ENCODE measurements around the gene ABHD17B. TPM values are rescaled to one million over a fixed set of nuclear protein-coding genes. Genes with fewer than 3 reads are reported as not detected.
"Not testable (repeated sequence)": the region's sequence is repeated elsewhere in the genome, so short reads cannot be mapped to it uniquely, and the experiment has no call there.

Gene ABHD17B
- total RNA-seq (10 to 100 TPM; 16.6 to 18.4 TPM), polyA plus RNA-seq (10 to 100 TPM; 16.6 to 20.8 TPM)

DNA sequence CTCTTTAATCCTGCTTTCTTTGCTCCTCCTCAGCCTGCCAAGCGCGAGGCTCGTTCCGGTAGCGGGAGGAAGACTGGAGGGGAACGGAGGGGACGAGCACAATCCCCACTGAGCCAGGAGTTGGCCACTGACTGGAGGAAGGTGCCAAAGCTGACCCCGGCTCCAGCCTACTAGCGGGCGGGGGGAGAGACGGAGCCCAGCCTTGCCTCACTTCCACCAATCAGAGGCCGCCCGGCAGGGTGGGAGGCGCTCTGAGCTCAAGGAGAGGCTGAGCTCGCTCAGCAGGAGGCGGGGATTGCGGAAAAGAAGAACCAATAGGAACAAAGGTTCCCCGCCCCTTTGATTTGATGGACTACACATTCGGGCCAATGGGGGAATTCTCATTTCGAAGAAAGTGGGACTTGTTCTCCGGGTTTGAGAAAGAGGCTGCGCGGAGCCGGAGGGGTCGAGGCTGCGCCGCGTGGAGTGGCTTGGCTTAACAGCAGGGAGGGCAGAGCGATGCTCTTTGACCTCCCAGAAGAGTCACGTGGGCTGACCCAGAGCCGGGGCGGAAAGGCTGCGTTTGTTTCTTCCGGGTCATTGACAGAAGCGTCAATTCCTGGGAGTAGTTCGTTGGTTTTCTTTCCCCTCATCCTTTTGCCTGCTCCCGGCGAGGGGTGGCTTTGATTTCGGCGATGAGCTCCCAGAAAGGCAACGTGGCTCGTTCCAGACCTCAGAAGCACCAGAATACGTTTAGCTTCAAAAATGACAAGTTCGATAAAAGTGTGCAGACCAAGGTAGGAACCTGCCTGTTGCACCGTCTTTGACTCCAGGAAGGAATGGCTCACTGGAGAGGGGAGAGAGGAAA lies at the start of gene ABHD17B, which contains the start of gene C9orf85:
Gene ABHD17B, minus strand, starts transcription at position 133 of the 847 bp plus-strand sequence. CDS start 36,113 bp downstream, outside the sequence.
Gene C9orf85, plus strand, starts transcription at position 579 of the 847 bp plus-strand sequence. Its CDS starts 96 bp downstream, at position 675.
- intact Hi-C loops (cut with micrococcal nuclease), result loop anchor here (1.0 to 10.0 kb wide), 9 partner anchors 14 to 1652 kb away; partner anchors contain the start of genes KLF9, SMC5 and TMC1
- peaks cover 46 to 77% (median 54%) of the 10 kb centered on the region in 4 donors for H3K4me1 Mint-ChIP-seq
- peak within 1 kb of the TSS; percentile 74 for H3K27ac ChIP-seq (ENCODE audit: low read depth, low read length)
- DNase-seq, result peak; percentile 94 to 98 (median 96)
- H3K36me3 Mint-ChIP-seq, result peaks cover 1 to 16% of the 10 kb centered on the region in 2 donors
- H3K4me1 ChIP-seq (ENCODE audit: insufficient read depth, low read length), result peaks cover 51% of the 10 kb centered on the region
- peak within 1 kb of the TSS; percentile 77 to 83 for H3K4me3 ChIP-seq (ENCODE audit: low read length in 2 of 2)
- no peaks in the 10 kb centered on the region for H3K27me3 ChIP-seq (ENCODE audit: insufficient read depth, low read length)
- POLR2A ChIA-PET (ENCODE audit: partially characterized antibody), result interaction anchor here (0.6 to 1.8 kb wide), 20 partner anchors 9 to 1222 kb away, joined by 3 to 20 read pairs (median 4); partner anchors contain the start of genes CEMIP2 and ZFAND5
- H3K27ac Mint-ChIP-seq, result peak within 1 kb of the TSS; percentile 92 to 100 (median 97)
- CTCF ChIA-PET (ENCODE audit: partially characterized antibody), result interaction anchor here (0.8 to 2.0 kb wide), 12 partner anchors 9 to 307 kb away, joined by 3 to 10 read pairs (median 4); no protein-coding TSS in a partner anchor
- no peaks in the 10 kb centered on the region for H3K36me3 ChIP-seq (ENCODE audit: insufficient read depth, low read length)
- H3K9me3 ChIP-seq (ENCODE audit: control insufficient read depth in 1 of 2, low read length in 2 of 2), result no peaks in the 10 kb centered on the region
- H3K27me3 Mint-ChIP-seq, result no peaks in the 10 kb centered on the region
- H3K4me3 Mint-ChIP-seq, result peak within 1 kb of the TSS; percentile 99 to 100 (median 100)
- no peaks in the 10 kb centered on the region for H3K9me3 Mint-ChIP-seq

DNA sequence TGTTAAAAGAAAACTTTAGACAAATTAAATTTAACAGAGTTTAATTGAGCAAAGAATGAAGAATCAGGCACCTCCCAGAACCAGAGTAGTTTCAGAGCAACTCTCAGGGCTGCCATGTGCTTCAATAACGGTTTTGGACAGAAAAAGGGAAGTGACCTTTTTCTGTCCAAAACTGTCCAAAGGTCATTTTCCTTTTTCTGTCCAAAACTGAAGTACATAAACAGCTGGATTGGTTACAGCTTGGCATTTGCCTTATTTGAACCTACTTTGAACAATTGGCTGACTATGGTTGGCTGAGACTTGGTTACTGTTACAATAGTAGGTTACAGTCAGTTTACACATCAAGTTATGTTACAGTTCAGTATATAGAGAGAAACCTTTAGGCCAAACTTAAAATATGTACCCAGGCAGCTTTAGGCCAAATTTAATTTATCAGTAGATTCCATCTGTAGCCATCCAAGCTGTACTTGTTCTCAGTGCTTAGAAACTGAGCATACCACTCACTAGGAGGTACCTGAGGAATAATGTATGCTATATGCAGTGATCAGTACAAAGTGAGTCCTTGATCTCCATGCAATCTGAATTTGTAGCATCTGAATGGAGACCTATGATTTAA lies 44.4 kb upstream of the ABHD17B start:
- H3K36me3 ChIP-seq (ENCODE audit: insufficient read depth, low read length), result peaks cover 8% of the 10 kb centered on the region
- H3K4me3 ChIP-seq (ENCODE audit: low read length in 2 of 2), result no peak overlapping the region
- H3K27me3 ChIP-seq (ENCODE audit: insufficient read depth, low read length), result no peaks in the 10 kb centered on the region
- Mint-ChIP-seq H3K9me3 (no peaks in the 10 kb centered on the region), H3K4me1 (peaks cover 0 to 3% (median under 1%) of the 10 kb centered on the region in 4 donors), H3K4me3 (no peak overlapping the region), H3K27ac (no peak overlapping the region), H3K36me3 (peaks cover 37 to 39% of the 10 kb centered on the region in 2 donors), H3K27me3 (no peaks in the 10 kb centered on the region)
- no peaks in the 10 kb centered on the region for H3K9me3 ChIP-seq (ENCODE audit: control insufficient read depth in 1 of 2, low read length in 2 of 2)
- POLR2A ChIA-PET (ENCODE audit: partially characterized antibody), result no interaction called here
- intact Hi-C loops (cut with micrococcal nuclease), result no loop called here
- H3K4me1 ChIP-seq (ENCODE audit: insufficient read depth, low read length), result no peaks in the 10 kb centered on the region
- no peak for DNase-seq
- H3K27ac ChIP-seq (ENCODE audit: low read depth, low read length), result no peak overlapping the region
- CTCF ChIA-PET (ENCODE audit: partially characterized antibody), result no interaction called here

- H3K36me3 Mint-ChIP-seq, result peaks cover 33 to 37% of the 10 kb centered on the region in 2 donors
Measured at GRCh38 chr9:71954652-71955051, 43.7 kb upstream of the ABHD17B start.

DNA sequence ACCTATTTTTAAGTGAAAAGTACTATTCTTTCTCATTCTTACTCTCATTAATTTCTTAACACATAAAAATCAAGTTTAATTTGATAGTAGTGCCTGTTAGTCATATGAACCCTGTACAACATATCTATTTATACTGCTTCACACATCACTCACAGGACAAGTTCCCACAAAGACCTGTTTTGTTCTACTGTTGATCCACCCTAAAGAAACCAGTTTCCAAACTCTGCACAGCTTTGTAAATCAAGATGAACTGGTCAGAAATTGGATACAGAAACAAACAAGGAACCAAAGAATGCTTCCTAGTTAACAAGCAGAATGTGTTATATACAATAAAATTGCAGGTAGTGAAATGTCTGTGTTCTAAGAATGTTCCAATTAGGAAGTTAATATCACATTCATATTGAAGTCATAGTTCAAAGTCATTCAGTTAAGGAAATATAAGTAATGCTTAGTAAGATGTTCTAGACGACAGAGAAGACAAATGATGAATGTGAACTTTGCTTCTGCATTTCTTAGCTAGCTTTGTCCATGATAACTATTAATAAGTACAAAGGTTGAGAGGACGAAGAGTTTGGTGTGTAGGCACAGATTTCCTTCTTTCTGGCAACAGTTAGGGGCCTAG lies 33.9 kb upstream of the ABHD17B start:
- no peaks in the 10 kb centered on the region for H3K4me1 ChIP-seq (ENCODE audit: insufficient read depth, low read length)
- peaks cover 18 to 19% of the 10 kb centered on the region in 2 donors for H3K36me3 Mint-ChIP-seq
- H3K9me3 ChIP-seq (ENCODE audit: control insufficient read depth in 1 of 2, low read length in 2 of 2), result no peaks in the 10 kb centered on the region
- DNase-seq, result no peak
- no peaks in the 10 kb centered on the region for H3K27me3 ChIP-seq (ENCODE audit: insufficient read depth, low read length)
- peak overlapping the region in 3 of 7 donors; percentile 1 to 23 (median 3) for H3K27ac Mint-ChIP-seq
- H3K9me3 Mint-ChIP-seq, result no peaks in the 10 kb centered on the region
- H3K27me3 Mint-ChIP-seq, result no peaks in the 10 kb centered on the region
- H3K4me3 Mint-ChIP-seq, result no peak overlapping the region
- H3K27ac ChIP-seq (ENCODE audit: low read depth, low read length), result no peak overlapping the region
- H3K4me1 Mint-ChIP-seq, result peaks cover 8 to 20% (median 10%) of the 10 kb centered on the region in 4 donors
- H3K4me3 ChIP-seq (ENCODE audit: low read length in 2 of 2), result no peak overlapping the region
- POLR2A ChIA-PET (ENCODE audit: partially characterized antibody), result no interaction called here
- intact Hi-C loops (cut with micrococcal nuclease), result no loop called here
- CTCF ChIA-PET (ENCODE audit: partially characterized antibody), result no interaction called here
- H3K36me3 ChIP-seq (ENCODE audit: insufficient read depth, low read length), result no peaks in the 10 kb centered on the region

More at GRCh38 chr9:71954652-71955051, 43.7 kb upstream of the ABHD17B start:
- H3K4me3 ChIP-seq (ENCODE audit: low read length in 2 of 2); H3K4me1 Mint-ChIP-seq; POLR2A ChIA-PET (ENCODE audit: partially characterized antibody); H3K27me3 Mint-ChIP-seq; H3K27me3 ChIP-seq (ENCODE audit: insufficient read depth, low read length); DNase-seq; intact Hi-C loops (cut with micrococcal nuclease); H3K9me3 Mint-ChIP-seq; H3K9me3 ChIP-seq (ENCODE audit: control insufficient read depth in 1 of 2, low read length in 2 of 2); H3K36me3 ChIP-seq (ENCODE audit: insufficient read depth, low read length); CTCF ChIA-PET (ENCODE audit: partially characterized antibody); H3K27ac ChIP-seq (ENCODE audit: low read depth, low read length); H3K4me1 ChIP-seq (ENCODE audit: insufficient read depth, low read length); H3K4me3 Mint-ChIP-seq; H3K27ac Mint-ChIP-seq: not testable (repeated sequence)

GRCh38 chr9:71941998-71942567 lies 31.1 kb upstream of the ABHD17B start:
- Mint-ChIP-seq H3K9me3 (no peaks in the 10 kb centered on the region), H3K36me3 (peaks cover 4% of the 10 kb centered on the region in 2 donors), H3K27ac (no peak overlapping the region), H3K4me1 (peaks cover 11 to 25% (median 15%) of the 10 kb centered on the region in 4 donors), H3K4me3 (no peak overlapping the region), H3K27me3 (no peaks in the 10 kb centered on the region)
- DNase-seq, result no peak
- Histone ChIP-seq H3K4me1 (ENCODE audit: insufficient read depth, low read length) (no peaks in the 10 kb centered on the region), H3K27me3 (ENCODE audit: insufficient read depth, low read length) (no peaks in the 10 kb centered on the region), H3K4me3 (ENCODE audit: low read length in 2 of 2) (no peak overlapping the region), H3K36me3 (ENCODE audit: insufficient read depth, low read length) (no peaks in the 10 kb centered on the region), H3K27ac (ENCODE audit: low read depth, low read length) (no peak overlapping the region), H3K9me3 (ENCODE audit: control insufficient read depth in 1 of 2, low read length in 2 of 2) (no peaks in the 10 kb centered on the region)
- ChIA-PET POLR2A (ENCODE audit: partially characterized antibody) (no interaction called here), CTCF (ENCODE audit: partially characterized antibody) (no interaction called here)
- intact Hi-C loops (cut with micrococcal nuclease), result no loop called here

- CTCF ChIA-PET (ENCODE audit: partially characterized antibody), result no interaction called here
- Histone ChIP-seq H3K4me3 (ENCODE audit: low read length in 2 of 2) (no peak overlapping the region), H3K36me3 (ENCODE audit: insufficient read depth, low read length) (no peaks in the 10 kb centered on the region), H3K27me3 (ENCODE audit: insufficient read depth, low read length) (no peaks in the 10 kb centered on the region), H3K9me3 (ENCODE audit: control insufficient read depth in 1 of 2, low read length in 2 of 2) (no peaks in the 10 kb centered on the region), H3K27ac (ENCODE audit: low read depth, low read length) (no peak overlapping the region), H3K4me1 (ENCODE audit: insufficient read depth, low read length) (no peaks in the 10 kb centered on the region)
- no peak overlapping the region for H3K4me3 Mint-ChIP-seq
- H3K36me3 Mint-ChIP-seq, result peaks cover 0 to under 1% of the 10 kb centered on the region in 2 donors
- POLR2A ChIA-PET (ENCODE audit: partially characterized antibody), result no interaction called here
- H3K27me3 Mint-ChIP-seq, result no peaks in the 10 kb centered on the region
- intact Hi-C loops (cut with micrococcal nuclease), result no loop called here
- DNase-seq, result no peak
- no peaks in the 10 kb centered on the region for H3K9me3 Mint-ChIP-seq
- H3K27ac Mint-ChIP-seq, result peak overlapping the region in 2 of 7 donors; percentile 4 to 5
- H3K4me1 Mint-ChIP-seq, result peaks cover 13 to 31% (median 17%) of the 10 kb centered on the region in 4 donors
Measured at GRCh38 chr9:71941060-71941568, 30.1 kb upstream of the ABHD17B start.

Data from CD4-positive, alpha-beta memory T cell (primary cell).